ENCODE data around the gene NEDD4L.

NEDD4L gene

DNA sequence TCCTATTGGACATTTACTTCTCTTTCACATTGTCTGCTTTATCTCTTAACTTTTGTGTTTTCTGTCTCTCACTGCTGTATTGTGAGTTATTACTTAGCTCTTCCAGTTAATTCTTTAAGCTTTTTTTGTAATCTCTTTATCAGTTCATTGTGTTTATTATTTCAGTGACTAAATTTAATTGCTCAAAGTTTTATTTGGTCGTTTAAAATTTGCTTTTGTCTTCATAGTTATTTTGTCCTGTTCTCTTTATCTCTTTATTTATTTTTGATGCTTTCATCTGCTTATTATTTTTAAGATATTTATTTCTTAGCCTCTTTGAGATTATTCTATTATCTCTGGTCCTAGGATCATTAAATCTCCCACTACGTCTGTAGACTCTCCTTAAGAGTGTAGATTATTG is 316.3 kb downstream of the NEDD4L start:
- Histone ChIP-seq H3K36me3 (ENCODE audit: insufficient read depth, low read length) (peaks cover 10% of the 10 kb centered on the region; the same call in 1 of the 2 replicates), H3K9me3 (ENCODE audit: control insufficient read depth, insufficient read depth, low read length) (no peaks in the 10 kb centered on the region), H3K4me1 (ENCODE audit: insufficient read depth, low read length) (no peaks in the 10 kb centered on the region), H3K9ac (ENCODE audit: low read depth, low read length) (no peak overlapping the region)

DNA sequence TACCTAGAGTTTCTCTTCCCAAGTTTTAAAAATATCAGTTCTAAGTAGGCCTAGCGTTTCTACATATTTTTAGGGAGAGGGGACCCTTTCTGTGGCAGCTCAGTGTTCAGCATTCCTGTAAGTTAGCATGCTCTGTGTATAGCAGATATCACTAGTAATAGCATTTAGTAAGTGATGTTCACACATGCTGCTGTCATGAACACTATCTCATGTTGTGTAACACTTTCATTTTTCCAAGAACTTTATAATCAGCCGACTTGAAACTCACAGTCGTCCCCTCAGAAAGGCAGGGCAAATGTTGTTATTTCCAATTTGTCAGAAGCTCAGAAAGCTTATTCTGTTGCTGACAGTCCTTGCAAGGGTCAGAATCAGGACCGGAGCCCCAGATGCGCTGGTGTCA is 317.2 kb downstream of the NEDD4L start:
- no peaks in the 10 kb centered on the region for H3K9me3 ChIP-seq (ENCODE audit: control insufficient read depth, insufficient read depth, low read length)
- H3K9ac ChIP-seq (ENCODE audit: low read depth, low read length): no peak overlapping the region
- H3K4me1 ChIP-seq (ENCODE audit: insufficient read depth, low read length): no peaks in the 10 kb centered on the region
- peaks cover 16% of the 10 kb centered on the region for H3K36me3 ChIP-seq (ENCODE audit: insufficient read depth, low read length)

DNA sequence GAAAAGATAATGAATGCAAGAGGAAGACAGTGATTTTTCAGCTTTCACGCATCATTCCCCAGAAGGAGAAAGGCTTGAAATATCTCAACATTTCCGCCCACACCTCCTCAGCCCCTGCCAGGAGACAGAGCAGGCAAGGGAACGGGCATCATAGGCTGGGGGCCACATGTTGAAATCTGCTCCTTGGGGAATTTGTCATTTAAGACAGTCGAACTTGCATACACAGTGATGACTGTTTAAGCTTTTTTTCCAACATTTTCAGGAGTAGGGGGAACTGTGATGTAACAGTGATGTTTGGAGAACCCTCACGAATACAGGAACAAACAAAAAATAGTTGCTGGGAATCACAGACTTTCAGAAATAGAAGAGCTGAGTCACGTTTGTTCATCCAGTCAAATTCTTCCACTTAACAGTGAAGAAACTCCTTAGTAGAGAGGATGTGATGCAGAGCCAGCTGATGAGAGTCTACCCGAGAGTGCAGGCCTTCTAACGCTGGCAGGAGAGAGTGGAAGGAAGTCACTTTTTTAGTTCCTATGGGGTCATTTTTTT is 318.1 kb downstream of the NEDD4L start:
- Histone ChIP-seq H3K9ac (ENCODE audit: low read depth, low read length) (no peak overlapping the region), H3K4me1 (ENCODE audit: insufficient read depth, low read length) (no peaks in the 10 kb centered on the region), H3K36me3 (ENCODE audit: insufficient read depth, low read length) (peaks cover 25% of the 10 kb centered on the region), H3K9me3 (ENCODE audit: control insufficient read depth, insufficient read depth, low read length) (no peaks in the 10 kb centered on the region)

DNA sequence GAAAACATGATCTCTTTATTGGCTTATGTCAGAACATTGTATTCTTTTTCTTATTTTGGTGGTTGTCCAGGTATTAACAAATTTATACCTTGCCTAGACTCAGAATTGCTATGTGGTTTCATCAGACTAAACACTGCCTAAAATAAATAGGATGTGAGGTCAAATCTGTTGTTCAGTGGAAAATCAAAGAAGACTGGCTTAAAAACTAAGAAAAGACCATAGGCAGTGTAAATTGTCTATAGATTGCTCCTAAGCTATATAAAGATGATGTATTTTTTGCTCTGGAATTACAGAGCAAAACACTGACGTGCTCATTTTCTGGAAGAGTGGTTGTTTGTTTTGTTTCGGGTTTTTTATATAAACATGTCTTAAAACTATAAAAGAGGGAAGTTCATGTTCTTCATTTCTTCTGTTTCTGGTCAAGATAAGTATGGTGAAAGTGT is 318.8 kb downstream of the NEDD4L start:
- Histone ChIP-seq H3K4me1 (ENCODE audit: insufficient read depth, low read length) (no peaks in the 10 kb centered on the region), H3K9me3 (ENCODE audit: control insufficient read depth, insufficient read depth, low read length) (no peaks in the 10 kb centered on the region), H3K9ac (ENCODE audit: low read depth, low read length) (no peak overlapping the region), H3K36me3 (ENCODE audit: insufficient read depth, low read length) (peaks cover 20% of the 10 kb centered on the region)

DNA sequence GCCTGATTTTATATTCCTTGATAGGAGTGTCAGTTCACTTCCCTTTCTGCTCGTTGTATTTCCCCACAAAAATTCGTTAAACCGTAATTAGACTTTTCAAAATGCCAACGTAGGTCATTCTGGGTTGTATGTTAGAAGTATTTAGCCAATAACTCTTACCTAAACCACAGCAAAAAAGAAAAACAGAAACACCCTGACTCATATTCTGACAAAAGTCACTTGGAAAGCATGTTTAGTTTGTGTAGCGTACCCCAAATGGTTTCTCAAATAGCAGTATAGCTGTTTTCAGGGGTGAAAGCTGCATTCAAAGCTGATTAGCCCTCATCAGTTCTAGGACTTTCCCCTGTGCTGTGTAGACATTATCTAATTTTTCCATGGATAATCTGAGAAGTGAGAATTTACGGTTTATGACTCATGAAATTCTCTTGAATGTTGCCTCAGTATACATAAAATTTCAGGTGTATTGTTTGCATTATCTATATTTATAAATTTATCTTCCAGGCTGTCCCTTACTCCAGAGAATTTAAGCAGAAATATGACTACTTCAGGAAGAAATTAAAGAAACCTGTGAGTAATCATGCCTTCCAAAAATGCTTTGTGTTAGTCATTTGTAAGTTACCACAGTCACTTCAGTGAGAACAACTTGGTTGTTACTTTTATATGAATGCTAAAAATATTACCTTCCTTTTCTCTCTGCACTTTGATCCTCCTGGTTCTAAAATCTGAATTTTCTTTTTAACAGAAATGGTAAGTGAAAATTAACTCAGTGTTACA is 319.9 kb downstream of the NEDD4L start:
- peaks cover 19% of the 10 kb centered on the region for H3K36me3 ChIP-seq (ENCODE audit: insufficient read depth, low read length)
- H3K9ac ChIP-seq (ENCODE audit: low read depth, low read length): no peak overlapping the region
- no peaks in the 10 kb centered on the region for H3K9me3 ChIP-seq (ENCODE audit: control insufficient read depth, insufficient read depth, low read length)
- no peaks in the 10 kb centered on the region for H3K4me1 ChIP-seq (ENCODE audit: insufficient read depth, low read length)

DNA sequence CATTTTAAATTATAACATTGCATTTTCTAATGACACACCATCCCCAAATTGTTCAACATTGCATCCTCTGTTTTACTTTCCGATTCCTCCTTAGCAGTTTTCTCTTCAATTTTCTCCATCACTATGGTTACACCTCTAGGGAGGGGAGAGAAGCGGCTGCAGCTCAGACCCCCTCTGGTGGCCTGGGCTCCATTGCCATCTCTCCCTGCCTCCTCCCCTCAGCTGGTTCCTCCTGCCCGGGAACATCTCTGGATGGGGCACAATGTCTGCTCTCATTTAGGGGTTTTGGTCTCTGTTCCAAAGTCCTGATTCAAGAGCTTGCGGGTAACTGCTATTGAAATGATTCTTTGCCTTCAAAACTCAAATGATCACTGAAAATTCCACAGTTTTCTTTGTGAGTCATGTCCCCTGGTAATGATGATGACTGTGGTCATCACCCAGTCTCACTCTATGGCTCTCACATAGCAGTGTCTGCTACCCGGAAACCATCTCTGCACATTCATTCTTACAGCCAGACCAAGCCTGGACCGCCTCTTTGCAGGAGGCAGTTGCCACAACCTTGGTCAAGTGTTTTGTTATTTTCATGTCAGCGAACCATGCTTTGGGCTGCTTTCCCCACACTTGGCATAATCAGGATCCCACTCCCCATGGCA is 321.0 kb downstream of the NEDD4L start:
- no peaks in the 10 kb centered on the region for H3K4me1 ChIP-seq (ENCODE audit: insufficient read depth, low read length)
- peaks cover 19% of the 10 kb centered on the region for H3K36me3 ChIP-seq (ENCODE audit: insufficient read depth, low read length)
- no peak overlapping the region for H3K9ac ChIP-seq (ENCODE audit: low read depth, low read length)
- no peaks in the 10 kb centered on the region for H3K9me3 ChIP-seq (ENCODE audit: control insufficient read depth, insufficient read depth, low read length)

DNA sequence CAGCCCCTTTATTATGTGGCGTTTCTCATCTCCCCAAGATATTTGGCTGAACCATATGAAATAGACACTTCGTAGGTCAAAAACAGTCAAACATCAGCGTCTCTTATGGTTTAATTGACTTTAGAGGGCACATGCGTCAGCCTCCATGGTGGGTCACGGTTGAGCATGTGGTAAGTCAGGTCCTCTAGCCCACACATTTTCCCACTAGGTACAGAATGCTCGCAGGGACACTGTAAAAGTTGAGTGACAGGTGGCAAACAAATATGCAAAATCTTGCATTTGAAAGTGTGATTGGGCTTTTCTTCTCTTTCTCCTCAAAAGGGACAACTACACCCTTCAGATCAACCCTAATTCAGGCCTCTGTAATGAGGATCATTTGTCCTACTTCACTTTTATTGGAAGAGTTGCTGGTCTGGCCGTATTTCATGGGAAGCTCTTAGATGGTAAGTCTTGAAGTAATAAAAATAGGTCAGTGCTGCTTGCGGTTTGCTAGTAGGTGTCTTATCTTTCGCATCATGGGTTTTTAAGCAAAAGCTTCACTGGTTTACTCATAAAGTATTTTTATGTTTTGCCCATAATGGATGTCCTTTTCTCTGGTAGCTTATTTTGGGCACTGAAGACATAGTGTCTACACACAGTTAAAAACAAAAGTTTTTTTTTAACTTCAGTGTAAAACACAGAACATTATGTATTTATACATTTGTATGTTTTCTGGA is 323.6 kb downstream of the NEDD4L start:
- H3K36me3 ChIP-seq (ENCODE audit: insufficient read depth, low read length): peaks cover 31% of the 10 kb centered on the region

DNA sequence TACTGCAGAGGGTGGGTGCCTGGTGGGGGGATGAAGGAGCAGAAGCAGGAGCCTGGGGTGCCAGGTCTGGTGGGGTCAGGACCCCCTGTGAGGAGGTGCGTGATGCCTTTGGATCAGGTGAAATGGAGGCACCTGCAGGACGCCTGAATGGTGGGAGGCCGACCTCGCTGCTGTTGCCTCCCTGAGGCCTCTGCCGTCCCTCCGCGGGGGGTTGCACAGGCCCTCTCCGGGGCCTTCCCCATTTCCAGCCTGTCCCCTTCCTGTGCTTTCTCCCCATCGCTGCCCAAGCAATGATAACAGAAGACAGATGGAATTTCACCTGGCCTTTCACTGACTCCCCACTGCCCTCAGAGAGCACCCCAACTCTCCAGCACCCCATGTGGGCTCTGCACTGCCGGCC is 325.6 kb downstream of the NEDD4L start:
- H3K36me3 ChIP-seq (ENCODE audit: insufficient read depth, low read length): peaks cover 38% of the 10 kb centered on the region
- no peaks in the 10 kb centered on the region for H3K4me1 ChIP-seq (ENCODE audit: insufficient read depth, low read length)
- H3K9ac ChIP-seq (ENCODE audit: low read depth, low read length): no peak overlapping the region
- H3K9me3 ChIP-seq (ENCODE audit: control insufficient read depth, insufficient read depth, low read length): no peaks in the 10 kb centered on the region

More for the DNA sequence above, 323.6 kb downstream of the NEDD4L start:
- Histone ChIP-seq H3K4me1 (ENCODE audit: insufficient read depth, low read length) (no peaks in the 10 kb centered on the region), H3K9ac (ENCODE audit: low read depth, low read length) (no peak overlapping the region), H3K9me3 (ENCODE audit: control insufficient read depth, insufficient read depth, low read length) (no peaks in the 10 kb centered on the region)

DNA sequence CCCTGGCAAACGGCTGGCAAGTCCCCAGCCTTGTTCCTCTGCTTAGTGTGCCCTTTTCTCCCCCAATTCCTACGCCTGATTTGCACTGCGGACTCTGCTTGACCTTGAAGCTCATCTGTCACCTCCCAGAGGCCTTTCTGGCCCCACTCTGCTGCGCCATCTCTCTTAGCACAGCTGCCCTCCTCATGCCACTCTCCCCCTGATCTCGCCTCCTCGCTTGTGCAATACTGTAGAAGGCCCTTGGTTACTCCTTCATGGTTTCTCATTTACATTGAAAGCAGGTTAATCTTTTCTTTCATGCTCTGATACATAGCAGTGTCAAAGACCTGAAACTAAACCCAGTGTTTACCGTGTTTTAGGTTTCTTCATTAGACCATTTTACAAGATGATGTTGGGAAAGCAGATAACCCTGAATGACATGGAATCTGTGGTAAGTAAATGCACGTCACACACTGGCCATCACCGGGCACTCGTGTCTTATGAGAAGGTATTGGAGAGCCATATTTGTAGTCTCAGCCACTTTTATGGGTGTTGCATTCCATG is 326.1 kb downstream of the NEDD4L start:
- Histone ChIP-seq H3K4me1 (ENCODE audit: insufficient read depth, low read length) (no peaks in the 10 kb centered on the region), H3K36me3 (ENCODE audit: insufficient read depth, low read length) (peaks cover 37% of the 10 kb centered on the region)

DNA sequence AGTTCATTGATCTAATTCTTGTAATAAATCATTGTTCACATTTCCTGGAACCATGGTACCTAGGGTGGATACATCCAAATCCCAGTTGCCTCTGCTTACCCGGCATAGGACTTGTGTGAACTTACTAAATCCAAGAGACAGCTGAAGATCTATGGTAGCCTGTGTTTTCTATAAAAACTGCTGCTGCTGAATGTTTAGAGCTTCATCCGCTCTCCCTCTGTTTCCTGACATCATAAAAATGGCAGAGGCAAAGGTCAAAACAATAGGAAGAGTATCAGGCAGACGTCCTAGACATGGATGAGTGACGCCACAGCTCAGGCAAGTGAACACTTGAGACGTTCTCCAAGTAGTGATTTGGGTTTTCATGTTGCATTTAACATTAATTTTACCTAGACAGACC is 326.6 kb downstream of the NEDD4L start:
- Histone ChIP-seq H3K9me3 (ENCODE audit: control insufficient read depth, insufficient read depth, low read length) (no peaks in the 10 kb centered on the region), H3K36me3 (ENCODE audit: insufficient read depth, low read length) (peaks cover 34% of the 10 kb centered on the region), H3K4me1 (ENCODE audit: insufficient read depth, low read length) (no peaks in the 10 kb centered on the region), H3K9ac (ENCODE audit: low read depth, low read length) (no peak overlapping the region)

More for the DNA sequence above, 326.1 kb downstream of the NEDD4L start:
- Histone ChIP-seq H3K9ac (ENCODE audit: low read depth, low read length) (no peak overlapping the region), H3K9me3 (ENCODE audit: control insufficient read depth, insufficient read depth, low read length) (no peaks in the 10 kb centered on the region)

DNA sequence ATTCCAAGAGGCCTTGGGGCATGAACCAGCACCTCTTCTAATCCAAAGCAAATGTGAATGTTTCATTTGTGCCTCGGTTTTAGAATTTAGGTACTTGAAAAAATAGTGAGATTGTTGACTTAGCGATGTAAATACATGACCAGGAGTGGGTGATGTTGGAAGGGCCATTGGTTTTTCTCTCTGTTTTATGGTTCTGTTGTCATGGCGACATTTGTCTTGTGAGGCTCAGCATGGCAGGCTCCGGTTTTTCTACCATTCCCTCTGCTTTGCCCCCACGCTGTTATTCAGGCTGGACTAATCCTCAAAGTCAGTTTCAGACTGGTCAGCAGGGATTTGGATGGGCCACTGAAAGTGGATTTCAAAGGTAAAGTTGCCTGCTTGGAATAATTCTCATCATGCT is 329.5 kb downstream of the NEDD4L start:
- Histone ChIP-seq H3K9me3 (ENCODE audit: control insufficient read depth, insufficient read depth, low read length) (no peaks in the 10 kb centered on the region), H3K9ac (ENCODE audit: low read depth, low read length) (no peak overlapping the region), H3K36me3 (ENCODE audit: insufficient read depth, low read length) (peaks cover 20% of the 10 kb centered on the region), H3K4me1 (ENCODE audit: insufficient read depth, low read length) (no peaks in the 10 kb centered on the region)

DNA sequence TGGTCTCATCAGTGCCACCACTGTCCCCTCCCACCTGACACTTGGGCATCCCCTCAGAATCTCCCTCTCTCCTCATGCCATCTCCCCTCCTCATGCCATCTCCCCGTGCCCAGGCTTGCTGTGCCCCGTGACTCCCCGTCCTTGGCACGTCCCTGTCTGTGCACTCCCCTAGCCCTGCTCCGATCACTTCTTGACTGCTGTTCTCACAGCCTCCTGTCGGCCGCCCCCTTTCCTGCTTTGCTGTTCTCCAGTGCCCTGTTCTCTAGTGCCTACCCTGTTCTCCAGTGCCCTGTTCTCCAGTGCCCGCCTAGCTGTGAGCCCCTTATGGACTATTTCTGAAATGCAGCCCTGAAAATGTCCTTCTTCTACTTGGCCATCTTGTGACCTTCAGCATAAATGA is 331.0 kb downstream of the NEDD4L start:
- Histone ChIP-seq H3K36me3 (ENCODE audit: insufficient read depth, low read length) (peaks cover 20% of the 10 kb centered on the region), H3K9me3 (ENCODE audit: control insufficient read depth, insufficient read depth, low read length) (no peaks in the 10 kb centered on the region), H3K4me1 (ENCODE audit: insufficient read depth, low read length) (no peaks in the 10 kb centered on the region)

DNA sequence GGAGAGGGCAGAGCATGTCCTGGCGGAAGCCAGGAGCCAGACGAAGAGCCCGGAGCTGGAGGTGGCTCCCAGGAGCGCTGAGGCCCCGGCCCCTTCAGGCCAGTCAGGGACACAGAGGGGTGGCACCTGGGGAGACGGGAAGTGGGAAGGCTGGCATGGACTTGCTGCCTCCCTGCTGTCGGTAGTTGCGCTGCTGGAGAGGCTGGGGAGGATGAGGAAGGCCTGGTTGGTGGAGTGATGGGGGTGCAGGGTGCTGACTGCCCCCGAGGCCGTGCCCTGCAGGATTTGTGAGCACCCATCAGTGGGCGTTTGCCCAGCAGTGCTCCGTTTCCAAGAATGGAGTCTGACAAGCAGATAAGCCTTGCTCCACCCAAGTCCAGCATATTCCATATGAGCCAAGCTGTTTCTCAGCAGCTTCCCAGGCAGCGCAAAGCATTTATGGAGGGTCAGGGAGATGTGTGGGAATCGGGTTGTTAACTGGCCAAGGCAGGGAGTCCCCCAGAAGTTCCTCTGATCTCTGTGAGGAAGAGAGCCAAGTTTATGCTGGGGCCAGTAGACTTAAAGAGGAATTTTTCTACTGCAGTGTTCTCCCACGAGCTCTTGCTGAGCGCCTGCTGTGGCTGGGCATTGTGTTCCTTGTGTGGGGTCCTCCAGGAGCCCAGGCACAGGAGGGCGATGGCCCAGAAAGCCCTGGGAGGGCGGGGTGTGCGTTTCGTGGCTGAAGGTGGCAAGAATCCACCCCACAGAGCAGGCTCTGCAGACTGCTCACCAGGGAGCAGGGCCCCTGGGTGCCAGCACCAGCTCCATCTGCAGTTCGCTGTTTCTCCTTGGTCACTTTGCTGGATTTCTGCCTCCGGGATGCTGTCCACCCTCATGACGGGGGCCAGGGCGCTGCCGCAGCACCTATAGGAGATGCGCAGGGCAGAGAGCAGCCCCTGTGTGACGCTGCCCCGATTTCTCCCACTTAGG is 334.7 kb downstream of the NEDD4L start:
- Histone ChIP-seq H3K36me3 (ENCODE audit: insufficient read depth, low read length) (peaks cover 3% of the 10 kb centered on the region), H3K4me1 (ENCODE audit: insufficient read depth, low read length) (no peaks in the 10 kb centered on the region)

More for the DNA sequence above, 331.0 kb downstream of the NEDD4L start:
- H3K9ac ChIP-seq (ENCODE audit: low read depth, low read length): no peak overlapping the region

More for the DNA sequence above, 334.7 kb downstream of the NEDD4L start:
- Histone ChIP-seq H3K9me3 (ENCODE audit: control insufficient read depth, insufficient read depth, low read length) (no peaks in the 10 kb centered on the region), H3K9ac (ENCODE audit: low read depth, low read length) (no peak overlapping the region)

Measured in ES-I3 (cell line).